Articular chondrocyte of knee joint (primary cell): ENCODE measurements around the gene GAGE12F. TPM values are rescaled to one million over a fixed set of nuclear protein-coding genes. Genes with fewer than 3 reads are reported as not detected.

Experiments used
- small RNA-seq: library from RNA; depleted of rRNA; stranded (forward); fragments of <200 nt; gene quantifications from one replicate; pipeline ENCODE3, GENCODE V24; 2012
- total RNA-seq: library from RNA; depleted of rRNA; stranded (reverse); fragments of >200 nt; gene quantifications from 2 replicates; pipeline ENCODE4 v1.2.3, GENCODE V29; 2012

Gene GAGE12F, protein sequence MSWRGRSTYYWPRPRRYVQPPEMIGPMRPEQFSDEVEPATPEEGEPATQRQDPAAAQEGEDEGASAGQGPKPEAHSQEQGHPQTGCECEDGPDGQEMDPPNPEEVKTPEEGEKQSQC
- not detected in 2 replicates for total RNA-seq

GRCh38 chrX:49560542-49560941 is at the start of gene GAGE12F:
TSS of gene GAGE12F (plus strand) at chrX:49560842. CDS start at chrX:49561997, 1,155 bp downstream.

DNA sequence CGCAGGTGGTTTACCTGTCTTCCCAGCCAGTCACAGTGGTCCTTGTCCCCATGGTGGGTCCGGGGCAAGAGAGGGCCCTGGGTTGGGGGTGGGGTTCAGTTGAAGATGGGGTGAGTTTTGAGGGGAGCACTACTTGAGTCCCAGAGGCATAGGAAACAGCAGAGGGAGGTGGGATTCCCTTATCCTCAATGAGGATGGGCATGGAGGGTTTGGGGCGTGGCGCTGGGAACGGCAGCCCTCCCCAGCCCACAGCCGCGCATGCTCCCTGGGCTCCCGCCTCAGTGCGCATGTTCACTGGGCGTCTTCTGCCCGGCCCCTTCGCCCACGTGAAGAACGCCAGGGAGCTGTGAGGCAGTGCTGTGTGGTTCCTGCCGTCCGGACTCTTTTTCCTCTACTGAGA is 28.8 kb upstream of the GAGE12F start, which contains the start of gene GAGE12C:
TSS of gene GAGE12C (plus strand) at position 301 of the 400 bp plus-strand sequence. CDS start 1,155 bp downstream, outside the sequence.

GRCh38 chrX:49541433-49541832 is 19.2 kb upstream of the GAGE12F start, which contains the start of gene GAGE12D:
TSS of gene GAGE12D (plus strand) at chrX:49541733. CDS start at chrX:49542888, 1,155 bp downstream.

GRCh38 chrX:49550989-49551388 is 9.7 kb upstream of the GAGE12F start, which contains the start of gene GAGE12E:
TSS of gene GAGE12E (plus strand) at chrX:49551289. CDS start at chrX:49552444, 1,155 bp downstream.

GRCh38 chrX:49570100-49570499 is 9.5 kb downstream of the GAGE12F start, which contains the start of gene GAGE12G:
TSS of gene GAGE12G (plus strand) at chrX:49570400. CDS start at chrX:49571555, 1,155 bp downstream.

DNA sequence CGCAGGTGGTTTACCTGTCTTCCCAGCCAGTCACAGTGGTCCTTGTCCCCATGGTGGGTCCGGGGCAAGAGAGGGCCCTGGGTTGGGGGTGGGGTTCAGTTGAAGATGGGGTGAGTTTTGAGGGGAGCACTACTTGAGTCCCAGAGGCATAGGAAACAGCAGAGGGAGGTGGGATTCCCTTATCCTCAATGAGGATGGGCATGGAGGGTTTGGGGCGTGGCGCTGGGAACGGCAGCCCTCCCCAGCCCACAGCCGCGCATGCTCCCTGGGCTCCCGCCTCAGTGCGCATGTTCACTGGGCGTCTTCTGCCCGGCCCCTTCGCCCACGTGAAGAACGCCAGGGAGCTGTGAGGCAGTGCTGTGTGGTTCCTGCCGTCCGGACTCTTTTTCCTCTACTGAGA is 19.0 kb downstream of the GAGE12F start, which contains the start of gene GAGE12H:
TSS of gene GAGE12H (plus strand) at position 301 of the 400 bp plus-strand sequence. CDS start 1,155 bp downstream, outside the sequence.

DNA sequence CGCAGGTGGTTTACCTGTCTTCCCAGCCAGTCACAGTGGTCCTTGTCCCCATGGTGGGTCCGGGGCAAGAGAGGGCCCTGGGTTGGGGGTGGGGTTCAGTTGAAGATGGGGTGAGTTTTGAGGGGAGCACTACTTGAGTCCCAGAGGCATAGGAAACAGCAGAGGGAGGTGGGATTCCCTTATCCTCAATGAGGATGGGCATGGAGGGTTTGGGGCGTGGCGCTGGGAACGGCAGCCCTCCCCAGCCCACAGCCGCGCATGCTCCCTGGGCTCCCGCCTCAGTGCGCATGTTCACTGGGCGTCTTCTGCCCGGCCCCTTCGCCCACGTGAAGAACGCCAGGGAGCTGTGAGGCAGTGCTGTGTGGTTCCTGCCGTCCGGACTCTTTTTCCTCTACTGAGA is 28.6 kb downstream of the GAGE12F start, which contains the start of gene GAGE2A:
TSS of gene GAGE2A (plus strand) at position 301 of the 400 bp plus-strand sequence. CDS start 1,155 bp downstream, outside the sequence.

DNA sequence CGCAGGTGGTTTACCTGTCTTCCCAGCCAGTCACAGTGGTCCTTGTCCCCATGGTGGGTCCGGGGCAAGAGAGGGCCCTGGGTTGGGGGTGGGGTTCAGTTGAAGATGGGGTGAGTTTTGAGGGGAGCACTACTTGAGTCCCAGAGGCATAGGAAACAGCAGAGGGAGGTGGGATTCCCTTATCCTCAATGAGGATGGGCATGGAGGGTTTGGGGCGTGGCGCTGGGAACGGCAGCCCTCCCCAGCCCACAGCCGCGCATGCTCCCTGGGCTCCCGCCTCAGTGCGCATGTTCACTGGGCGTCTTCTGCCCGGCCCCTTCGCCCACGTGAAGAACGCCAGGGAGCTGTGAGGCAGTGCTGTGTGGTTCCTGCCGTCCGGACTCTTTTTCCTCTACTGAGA is 38.1 kb downstream of the GAGE12F start, which contains the start of gene GAGE1:
TSS of gene GAGE1 (plus strand) at position 301 of the 400 bp plus-strand sequence. CDS start 1,155 bp downstream, outside the sequence.

Small RNAs within 50 kb of the gene (small RNA-seq; reads per million reads assigned to genes)
- gene GAGE12B, result not detected

Other genes starting within 250 kb of the GAGE12F start
- gene GAGE12J, start 238.8 kb upstream of the GAGE12F start, total RNA-seq, result not detected in 2 replicates
- gene GAGE13, start 229.3 kb upstream of the GAGE12F start, total RNA-seq, result not detected in 2 replicates
- gene GAGE12C, start 28.7 kb upstream of the GAGE12F start, total RNA-seq, result not detected in 2 replicates
- gene GAGE12D, start 19.1 kb upstream of the GAGE12F start, total RNA-seq, result not detected in 2 replicates
- not detected in 2 replicates for gene GAGE12E, start 9.6 kb upstream of the GAGE12F start, total RNA-seq
- gene GAGE12G, start 9.6 kb downstream of the GAGE12F start, total RNA-seq, result not detected in 2 replicates
- not detected in 2 replicates for gene GAGE12H, start 19.1 kb downstream of the GAGE12F start, total RNA-seq
- gene GAGE2A, start 28.7 kb downstream of the GAGE12F start, total RNA-seq, result not detected in 2 replicates
- not detected in 2 replicates for gene GAGE1, start 38.2 kb downstream of the GAGE12F start, total RNA-seq
- not detected in 2 replicates for gene PAGE1, start 135.1 kb downstream of the GAGE12F start, total RNA-seq